Medulla oblongata (tissue), 1 donor: ENCODE data around the gene UGT1A6.

Experiments
- DNase-seq: peaks from one replicate; pipeline ENCODE4 v3.0.0-alpha.2; 2015; ENCODE audit errors: extremely low spot score

UGT1A6 gene

DNA sequence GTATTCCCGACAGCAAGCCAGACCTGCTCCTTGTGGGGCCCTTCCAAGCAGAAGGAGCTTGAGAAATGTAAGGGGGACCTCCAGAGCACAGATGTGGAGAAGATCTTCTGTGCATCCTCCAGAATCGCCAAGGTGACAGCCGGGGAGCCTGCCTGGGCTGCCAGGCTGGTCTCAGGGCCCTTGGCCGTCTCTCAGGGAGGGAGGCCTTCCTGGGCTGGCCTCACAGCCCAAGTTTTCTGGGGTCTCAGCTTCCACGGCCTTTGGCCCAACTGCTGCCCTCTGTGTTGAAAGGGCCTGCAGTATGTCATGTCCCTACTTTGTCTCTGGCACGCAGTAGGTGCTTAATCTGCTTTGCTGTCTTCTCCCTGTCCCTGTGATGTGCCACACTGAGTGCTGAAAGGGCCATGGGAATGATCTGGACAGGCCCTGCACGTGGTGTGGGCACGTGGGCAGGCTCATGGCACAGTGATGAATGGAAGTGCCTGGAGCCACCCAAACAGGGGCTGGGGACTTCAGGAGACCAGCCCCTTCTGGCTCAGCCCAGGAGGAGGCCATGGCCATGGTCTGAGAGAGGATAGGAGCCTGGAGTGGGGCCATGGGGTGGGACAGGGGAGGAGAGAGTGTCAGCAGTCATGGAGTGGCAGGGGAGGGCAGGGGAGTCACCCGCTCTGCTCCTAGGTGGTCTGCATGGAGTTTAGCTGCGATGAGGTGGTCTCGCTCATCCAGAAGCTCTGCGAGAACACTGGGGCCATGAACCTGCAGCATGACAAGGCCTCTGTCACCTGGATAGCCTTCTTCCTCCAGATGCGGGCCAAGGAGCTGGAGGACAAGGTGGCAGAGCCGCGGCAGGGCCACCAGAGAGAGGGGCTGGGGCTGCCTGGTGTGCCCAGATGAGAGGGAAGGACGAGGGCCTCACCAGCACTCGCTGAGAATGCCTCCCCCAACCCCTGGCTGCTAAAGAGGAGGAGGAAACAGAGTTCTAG lies 126.2 kb downstream of the UGT1A6 start:
- no peak for DNase-seq

DNA sequence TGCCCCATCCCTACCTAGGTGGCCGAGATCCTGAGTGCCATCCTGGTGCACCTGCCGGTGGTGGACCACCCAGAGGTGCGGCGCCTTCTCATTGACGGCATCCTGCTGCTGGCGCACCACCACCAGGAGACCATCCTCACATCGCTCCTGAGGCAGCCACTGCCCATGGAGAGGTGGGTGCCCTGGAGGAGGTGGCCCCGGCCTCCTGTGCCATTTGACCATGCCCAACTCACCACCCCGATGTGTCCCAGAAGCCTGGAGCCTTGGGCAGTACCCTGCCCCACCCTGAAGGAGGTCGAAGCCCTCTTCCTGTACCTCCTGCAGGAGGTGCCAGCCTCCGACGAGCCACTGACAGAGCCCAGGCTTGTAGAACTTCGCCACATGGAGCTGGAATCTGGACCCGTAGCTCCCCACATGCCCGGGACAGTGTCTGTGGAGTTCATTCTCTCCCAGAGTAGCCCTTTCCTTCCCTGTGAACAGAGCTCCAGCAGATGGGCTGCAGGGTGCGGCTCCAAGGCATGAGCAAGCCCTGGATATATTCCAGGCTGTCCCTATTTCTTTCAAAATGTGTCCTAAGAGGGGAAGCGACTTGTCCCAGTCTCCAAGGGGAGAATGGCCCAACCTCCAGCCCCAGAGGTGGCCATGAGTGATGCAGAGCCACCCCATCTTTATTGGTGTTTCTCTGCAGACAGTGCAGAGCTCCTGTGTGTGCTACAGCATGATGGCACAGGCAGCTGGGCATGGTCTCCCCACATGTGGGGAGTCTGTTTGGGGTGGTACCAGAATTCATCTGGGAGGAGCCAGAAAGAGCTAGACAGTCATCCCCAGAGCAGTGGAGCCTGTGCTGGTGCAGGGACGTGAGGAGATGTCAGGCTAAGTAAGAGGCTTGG lies 127.4 kb downstream of the UGT1A6 start:
- no peak for DNase-seq

DNA sequence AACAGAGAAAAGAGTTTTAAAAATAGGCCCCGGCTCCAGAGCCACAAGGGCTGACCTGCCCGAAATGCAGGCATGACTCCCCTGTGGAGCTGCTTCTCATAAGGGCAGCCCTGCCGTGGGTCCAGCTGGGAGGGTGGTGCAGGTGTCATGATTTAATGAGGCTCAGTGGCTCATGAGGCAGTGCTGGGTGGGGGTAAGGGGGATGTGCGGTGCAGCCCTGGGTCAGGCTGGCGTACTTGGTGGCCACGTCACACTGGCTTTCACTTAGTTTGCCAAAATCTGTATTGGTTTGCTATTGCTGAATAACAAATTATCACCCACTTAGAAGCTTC lies 128.1 kb downstream of the UGT1A6 start:
- no peak for DNase-seq

DNA sequence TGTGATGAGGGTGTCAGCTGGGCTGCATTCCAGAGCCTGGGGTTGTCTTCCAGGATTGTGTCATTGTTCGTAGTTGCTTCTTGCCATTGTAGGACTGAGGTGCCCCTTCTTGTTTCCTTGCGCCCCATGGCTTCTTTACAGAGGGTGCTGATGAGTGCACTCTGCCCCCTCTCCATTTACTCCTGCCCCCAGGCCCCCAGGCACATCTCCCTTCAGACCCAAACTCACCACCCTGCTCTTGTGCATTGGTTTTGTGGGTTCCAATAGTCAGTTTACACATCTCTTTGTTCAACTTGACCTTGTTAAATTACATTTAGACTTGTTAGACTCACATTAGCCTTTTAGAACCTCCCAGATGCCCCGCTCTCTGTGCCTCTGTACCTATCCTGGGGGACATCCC lies 128.5 kb downstream of the UGT1A6 start:
- no peak for DNase-seq

DNA sequence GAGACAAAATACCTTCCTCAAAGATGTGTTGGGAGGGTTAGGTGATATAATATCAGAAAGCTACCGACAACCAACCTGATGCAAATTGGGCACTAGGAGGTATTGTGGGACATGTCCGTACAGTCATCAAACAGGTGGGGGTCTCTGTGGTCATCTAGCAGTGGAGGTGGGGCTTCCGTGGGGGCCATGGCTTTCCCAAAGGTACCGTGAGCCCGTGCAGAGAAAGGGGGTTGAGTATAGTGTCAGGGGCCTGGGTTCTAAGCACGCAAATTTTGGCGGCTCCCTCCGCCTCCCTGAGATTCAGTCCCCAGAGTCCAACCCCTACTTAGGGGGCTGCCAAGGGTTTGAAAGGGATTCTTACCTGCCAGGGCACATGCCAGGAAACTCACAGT lies 129.0 kb downstream of the UGT1A6 start:
- DNase-seq, result no peak

DNA sequence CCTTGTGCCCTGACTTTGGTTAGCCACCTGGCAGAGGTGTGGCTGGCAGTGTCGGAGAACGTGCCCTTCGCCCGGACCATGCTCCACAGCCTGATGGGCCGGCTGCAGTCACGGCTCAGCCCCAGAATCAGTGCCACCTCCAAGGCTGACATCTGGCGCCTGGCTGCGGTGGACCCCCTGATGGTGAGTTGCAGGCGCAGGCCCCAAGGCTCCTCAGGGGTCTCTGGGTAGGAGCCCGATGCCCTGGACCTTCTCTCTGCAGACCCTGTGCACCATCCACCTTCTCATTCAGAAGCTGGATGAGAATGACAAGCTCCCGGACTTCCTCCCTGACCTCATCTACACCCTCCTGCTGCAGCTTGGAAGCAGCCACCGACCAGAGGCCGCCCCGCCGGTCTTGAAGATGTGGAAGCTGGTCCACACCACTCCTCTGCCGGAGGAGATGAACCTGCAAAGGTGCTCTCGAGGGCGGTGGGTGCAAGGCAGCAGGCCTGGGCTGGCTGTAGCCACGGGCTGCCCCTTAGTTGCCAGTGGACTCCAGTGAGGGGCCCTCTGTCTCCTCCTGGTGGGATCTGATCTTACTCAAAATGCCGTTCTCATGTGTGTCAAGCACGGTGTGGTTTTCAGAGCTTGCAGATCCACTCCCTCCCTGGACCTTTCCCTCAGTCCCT lies 129.5 kb downstream of the UGT1A6 start:
- DNase-seq, result no peak
